ENCODE results near the gene MAT1A. TPM values are rescaled to one million over a fixed set of nuclear protein-coding genes. Genes with fewer than 3 reads are reported as not detected.

The MAT1A gene
- total RNA-seq (2022; extraction: Qiagen RNA extraction; ENCODE audit: low read depth): 0.04 TPM in 1 of 5 replicates, not detected in the others

GRCh38 chr10:80289451-80290287, at the start of gene MAT1A:
MAT1A (minus strand) TSS chr10:80289658; CDS start chr10:80289423, 235 bp downstream.

Other genes starting within 250 kb of the MAT1A start
- 14.5 to 24.9 TPM (median 22.0 TPM) in 5 replicates for gene TMEM254, start 211.0 kb downstream of the MAT1A start, total RNA-seq (2022; extraction: Qiagen RNA extraction; ENCODE audit: low read depth)
- 0.16 to 0.50 TPM in 2 of 5 replicates, not detected in the others for gene PLAC9, start 156.9 kb downstream of the MAT1A start, total RNA-seq (2022; extraction: Qiagen RNA extraction; ENCODE audit: low read depth)
- gene ANXA11, start 84.1 kb downstream of the MAT1A start, total RNA-seq (2022; extraction: Qiagen RNA extraction; ENCODE audit: low read depth): 143 to 205 TPM (median 201 TPM) in 5 replicates
- not detected in 5 replicates for gene DYDC1, start 67.1 kb upstream of the MAT1A start, total RNA-seq (2022; extraction: Qiagen RNA extraction; ENCODE audit: low read depth)
- 0.06 to 0.14 TPM (median 0.08 TPM) in 3 of 5 replicates, not detected in the others for gene DYDC2, start 67.1 kb upstream of the MAT1A start, total RNA-seq (2022; extraction: Qiagen RNA extraction; ENCODE audit: low read depth)
- gene PRXL2A, start 118.9 kb upstream of the MAT1A start, total RNA-seq (2022; extraction: Qiagen RNA extraction; ENCODE audit: low read depth): 40.7 to 48.7 TPM (median 43.7 TPM) in 5 replicates
- gene TSPAN14, start 164.7 kb upstream of the MAT1A start, total RNA-seq (2022; extraction: Qiagen RNA extraction; ENCODE audit: low read depth): 100 to 132 TPM (median 128 TPM) in 5 replicates
- gene SH2D4B, start 248.2 kb upstream of the MAT1A start, total RNA-seq (2022; extraction: Qiagen RNA extraction; ENCODE audit: low read depth): 0.02 to 0.06 TPM in 2 of 5 replicates, not detected in the others